OCI-LY3 (cell line): ENCODE measurements around the gene EPHB1.

Source experiments
- EZH2phosphoT487 ChIP-seq: fragments of 200-600 bp; shearing (Covaris generic); IDR thresholded peaks from 2 replicates; pipeline ENCODE4 v1.6.1; 2018; ENCODE audit warnings: antibody characterized with exemption, mixed run types, low read depth
- TF ChIP-seq, protein P1 (sequence below): fragments of 200-600, 300-600 bp; sonication (generic); IDR thresholded peaks from 2 replicates; pipeline ENCODE4 v1.5.1; 2014; ENCODE audit warnings: antibody characterized with exemption, low read length, low read depth

DNA sequence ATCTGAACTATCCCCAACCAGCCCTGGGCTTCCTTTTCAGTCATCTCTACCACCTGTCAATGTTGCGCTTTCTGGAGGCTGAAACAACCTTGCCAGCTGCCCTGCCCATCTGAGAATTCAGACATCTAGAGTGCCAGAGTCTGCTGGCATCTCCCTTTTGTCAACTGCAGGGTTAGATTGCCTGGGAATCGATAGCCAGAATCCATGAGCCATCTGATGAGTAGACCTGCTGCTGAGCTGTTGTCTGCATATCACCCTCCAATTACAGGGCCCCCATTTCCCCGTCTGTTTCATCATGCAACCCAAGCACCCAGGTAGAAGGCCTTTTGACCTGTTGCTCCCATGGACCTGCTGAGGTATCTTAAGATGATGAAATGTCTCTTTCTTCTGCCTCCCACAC, 280.1 kb downstream of the EPHB1 start:
- TF ChIP-seq, protein P1, sequence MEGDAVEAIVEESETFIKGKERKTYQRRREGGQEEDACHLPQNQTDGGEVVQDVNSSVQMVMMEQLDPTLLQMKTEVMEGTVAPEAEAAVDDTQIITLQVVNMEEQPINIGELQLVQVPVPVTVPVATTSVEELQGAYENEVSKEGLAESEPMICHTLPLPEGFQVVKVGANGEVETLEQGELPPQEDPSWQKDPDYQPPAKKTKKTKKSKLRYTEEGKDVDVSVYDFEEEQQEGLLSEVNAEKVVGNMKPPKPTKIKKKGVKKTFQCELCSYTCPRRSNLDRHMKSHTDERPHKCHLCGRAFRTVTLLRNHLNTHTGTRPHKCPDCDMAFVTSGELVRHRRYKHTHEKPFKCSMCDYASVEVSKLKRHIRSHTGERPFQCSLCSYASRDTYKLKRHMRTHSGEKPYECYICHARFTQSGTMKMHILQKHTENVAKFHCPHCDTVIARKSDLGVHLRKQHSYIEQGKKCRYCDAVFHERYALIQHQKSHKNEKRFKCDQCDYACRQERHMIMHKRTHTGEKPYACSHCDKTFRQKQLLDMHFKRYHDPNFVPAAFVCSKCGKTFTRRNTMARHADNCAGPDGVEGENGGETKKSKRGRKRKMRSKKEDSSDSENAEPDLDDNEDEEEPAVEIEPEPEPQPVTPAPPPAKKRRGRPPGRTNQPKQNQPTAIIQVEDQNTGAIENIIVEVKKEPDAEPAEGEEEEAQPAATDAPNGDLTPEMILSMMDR: no peak
- TF ChIP-seq EZH2phosphoT487: no peak
